Mesendoderm (in vitro differentiated cells): Measurements from ENCODE around the gene ICA1L.
"Not testable (repeated sequence)": the region's sequence is repeated elsewhere in the genome, so short reads cannot be mapped to it uniquely, and the experiment has no call there.

Source experiments
- DNase-seq: peaks from one replicate; pipeline ENCODE4 v3.0.0; 2013
- H2AK5ac ChIP-seq: 2 replicates; pipeline ENCODE4 v1.6.1; 2013; ENCODE audit warnings: low read length, inconsistent platforms
- H2BK120ac ChIP-seq: 2 replicates; pipeline ENCODE4 v1.6.1; 2013; ENCODE audit warnings: low read depth, mild to moderate bottlenecking, low read length, moderate library complexity, mixed read lengths
- H2BK15ac ChIP-seq: replicated peaks from 2 replicates; pipeline ENCODE4 v1.6.1; 2013; ENCODE audit warnings: low read depth, mild to moderate bottlenecking, moderate library complexity
- H2BK5ac ChIP-seq: 2 replicates; pipeline ENCODE4 v1.6.1; 2013; ENCODE audit warnings: low read length, inconsistent platforms
- H3K18ac ChIP-seq: 2 replicates; pipeline ENCODE4 v1.6.1; 2013; ENCODE audit warnings: mild to moderate bottlenecking, low read length, mixed read lengths
- H3K23ac ChIP-seq: one replicate; pipeline ENCODE4 v1.6.1; 2013; ENCODE audit warnings: low read length
- H3K27ac ChIP-seq: 2 replicates; pipeline ENCODE4 v1.5.1; 2013; ENCODE audit warnings: low read depth, mild to moderate bottlenecking, inconsistent platforms, low read length, moderate library complexity
- H3K27me3 ChIP-seq: 2 replicates; pipeline ENCODE4 v1.6.1; 2013; ENCODE audit warnings: low read length, control low read depth, mild to moderate bottlenecking, inconsistent platforms; ENCODE audit not compliant: insufficient read depth, poor library complexity
- H3K36me3 ChIP-seq: 2 replicates; pipeline ENCODE4 v1.6.1; 2013; ENCODE audit warnings: low read length, inconsistent platforms; ENCODE audit not compliant: control insufficient read depth, insufficient read depth
- H3K4ac ChIP-seq: one replicate; pipeline ENCODE4 v1.6.1; 2013; ENCODE audit warnings: low read depth, mild to moderate bottlenecking, low read length, moderate library complexity
- H3K4me1 ChIP-seq: 2 replicates; pipeline ENCODE4 v1.6.1; 2013; ENCODE audit warnings: low read depth, low read length, inconsistent platforms; ENCODE audit not compliant: control insufficient read depth
- H3K4me2 ChIP-seq: 2 replicates; pipeline ENCODE4 v1.6.1; 2013; ENCODE audit warnings: low read length
- H3K4me3 ChIP-seq: 2 replicates; pipeline ENCODE4 v1.5.1; 2013; ENCODE audit warnings: mild to moderate bottlenecking, low read length
- H3K56ac ChIP-seq: one replicate; pipeline ENCODE4 v1.6.1; 2013; ENCODE audit warnings: low read length
- H3K79me1 ChIP-seq: 2 replicates; pipeline ENCODE4 v1.6.1; 2013; ENCODE audit warnings: low read length, inconsistent platforms
- H3K79me2 ChIP-seq: 2 replicates; pipeline ENCODE4 v1.6.1; 2013; ENCODE audit warnings: mild to moderate bottlenecking, low read length; ENCODE audit not compliant: control insufficient read depth, insufficient read depth
- H3K9ac ChIP-seq: 2 replicates; pipeline ENCODE4 v1.6.1; 2013; ENCODE audit warnings: low read length, inconsistent platforms
- H4K5ac ChIP-seq: one replicate; pipeline ENCODE4 v1.6.1; 2013; ENCODE audit warnings: low read length
- H4K8ac ChIP-seq: one replicate; pipeline ENCODE4 v1.6.1; 2013; ENCODE audit warnings: low read depth, mild to moderate bottlenecking, control low read depth, low read length, moderate library complexity
- WGBS: extraction: QIAGEN DNeasy Blood & Tissue Kit; methylation state at CpG from one replicate; pipeline ENCODE4 v1.1.7; 2013; ENCODE audit warnings: low lambda C conversion rate, missing lambda C conversion rate; ENCODE audit not compliant: insufficient coverage; ENCODE audit errors: extremely low coverage; 5-methylcytosine and 5-hydroxymethylcytosine counted together

ICA1L gene

GRCh38 chr2:202858601-202859000 is 13.0 kb downstream of the ICA1L start:
- Histone ChIP-seq H3K56ac (no peak overlapping the region), H3K4ac (no peak overlapping the region), H3K4me3 (no peak overlapping the region), H4K5ac (no peak overlapping the region), H3K4me1 (no peaks in the 10 kb centered on the region), H3K27me3 (no peaks in the 10 kb centered on the region), H3K4me2 (no peak overlapping the region), H3K23ac (no peak overlapping the region), H2AK5ac (no peak overlapping the region), H3K36me3 (no peaks in the 10 kb centered on the region), H2BK5ac (no peak overlapping the region), H4K8ac (no peak overlapping the region), H2BK120ac (no peak overlapping the region), H3K18ac (no peak overlapping the region), H2BK15ac (no peak overlapping the region), H3K27ac (no peak overlapping the region), H3K79me1 (no peaks in the 10 kb centered on the region), H3K9ac (no peak overlapping the region), H3K79me2 (no peaks in the 10 kb centered on the region)
- DNase-seq: no peak
- WGBS: no CpG with 5 or more reads among the region's 3 CpGs

- H3K23ac ChIP-seq, H2AK5ac ChIP-seq: not testable (repeated sequence)
These were observed 22.2 kb downstream of the ICA1L start for GRCh38 chr2:202849343-202849742.

GRCh38 chr2:202848813-202849212 is 22.8 kb downstream of the ICA1L start:
- Histone ChIP-seq H3K23ac (no peak overlapping the region), H3K36me3 (no peaks in the 10 kb centered on the region), H3K56ac (no peak overlapping the region), H3K4me2 (no peak overlapping the region), H3K27me3 (no peaks in the 10 kb centered on the region), H2BK5ac (no peak overlapping the region), H3K4ac (no peak overlapping the region), H2BK120ac (no peak overlapping the region), H4K5ac (no peak overlapping the region), H2AK5ac (no peak overlapping the region), H3K4me3 (no peak overlapping the region), H2BK15ac (no peak overlapping the region), H3K18ac (no peak overlapping the region), H3K27ac (no peak overlapping the region), H4K8ac (no peak overlapping the region), H3K4me1 (no peaks in the 10 kb centered on the region), H3K79me2 (no peaks in the 10 kb centered on the region), H3K79me1 (no peaks in the 10 kb centered on the region), H3K9ac (no peak overlapping the region)
- DNase-seq: no peak
- no CpG with 5 or more reads among the region's 8 CpGs for WGBS

More at GRCh38 chr2:202849343-202849742, 22.2 kb downstream of the ICA1L start:
- H3K36me3 ChIP-seq, H3K4me3 ChIP-seq, H3K27me3 ChIP-seq, H3K18ac ChIP-seq, H4K5ac ChIP-seq, H3K9ac ChIP-seq, H2BK15ac ChIP-seq, H3K56ac ChIP-seq, DNase-seq, H3K79me2 ChIP-seq, H3K27ac ChIP-seq, H3K4me1 ChIP-seq, H2BK120ac ChIP-seq, H3K4ac ChIP-seq, H3K4me2 ChIP-seq, H2BK5ac ChIP-seq, H4K8ac ChIP-seq, H3K79me1 ChIP-seq: not testable (repeated sequence)
- no CpG with 5 or more reads among the region's 3 CpGs for WGBS

- no CpG with 5 or more reads among the region's 9 CpGs for WGBS
These were observed 23.7 kb downstream of the ICA1L start for GRCh38 chr2:202847693-202848524.

GRCh38 chr2:202844656-202845055 is 26.9 kb downstream of the ICA1L start:
- Histone ChIP-seq H3K79me2 (no peaks in the 10 kb centered on the region), H3K4me3 (no peak overlapping the region), H2BK120ac (no peak overlapping the region), H2BK15ac (no peak overlapping the region), H3K4me1 (no peaks in the 10 kb centered on the region), H2BK5ac (no peak overlapping the region), H3K79me1 (no peaks in the 10 kb centered on the region), H3K36me3 (no peaks in the 10 kb centered on the region), H3K56ac (no peak overlapping the region), H3K4ac (no peak overlapping the region), H3K27ac (no peak overlapping the region), H4K5ac (no peak overlapping the region), H4K8ac (no peak overlapping the region), H3K27me3 (no peaks in the 10 kb centered on the region), H3K23ac (no peak overlapping the region), H3K18ac (no peak overlapping the region), H3K4me2 (no peak overlapping the region), H2AK5ac (no peak overlapping the region), H3K9ac (no peak overlapping the region)
- no CpG with 5 or more reads among the region's 2 CpGs for WGBS
- DNase-seq: no peak

More at GRCh38 chr2:202847693-202848524, 23.7 kb downstream of the ICA1L start:
- Histone ChIP-seq H3K4me1 (no peaks in the 10 kb centered on the region), H3K79me1 (no peaks in the 10 kb centered on the region), H3K18ac (no peak overlapping the region), H3K9ac (no peak overlapping the region), H3K56ac (no peak overlapping the region), H2BK5ac (no peak overlapping the region), H2BK15ac (no peak overlapping the region), H2AK5ac (no peak overlapping the region), H3K27me3 (no peaks in the 10 kb centered on the region), H3K23ac (no peak overlapping the region), H3K4me2 (no peak overlapping the region), H2BK120ac (no peak overlapping the region), H3K36me3 (no peaks in the 10 kb centered on the region), H3K4ac (no peak overlapping the region), H4K8ac (no peak overlapping the region), H3K79me2 (no peaks in the 10 kb centered on the region), H4K5ac (no peak overlapping the region), H3K4me3 (no peak overlapping the region), H3K27ac (no peak overlapping the region)
- no peak for DNase-seq

GRCh38 chr2:202842690-202843089 is 28.9 kb downstream of the ICA1L start:
- Histone ChIP-seq H2BK15ac (no peak overlapping the region), H3K23ac (no peak overlapping the region), H3K36me3 (no peaks in the 10 kb centered on the region), H3K4me3 (no peak overlapping the region), H3K4me2 (no peak overlapping the region), H3K4me1 (no peaks in the 10 kb centered on the region), H4K5ac (no peak overlapping the region), H3K79me2 (no peaks in the 10 kb centered on the region), H3K4ac (no peak overlapping the region), H3K79me1 (no peaks in the 10 kb centered on the region), H3K18ac (no peak overlapping the region), H3K27me3 (no peaks in the 10 kb centered on the region), H3K27ac (no peak overlapping the region), H4K8ac (no peak overlapping the region), H3K9ac (no peak overlapping the region), H2BK120ac (no peak overlapping the region), H3K56ac (no peak overlapping the region), H2AK5ac (no peak overlapping the region), H2BK5ac (no peak overlapping the region)
- no peak for DNase-seq
